GM18520 (cell line): ENCODE data around the gene ANKRD31.

Experiments used
- ATAC-seq: cut with Tn5 transposase; IDR thresholded peaks from one replicate; pipeline ENCODE4 v1.9.1; 2021; ENCODE audit not compliant: unreplicated experiment

ANKRD31 gene

GRCh38 chr5:75044406-75044805 lies 192.3 kb downstream of the ANKRD31 start:
- ATAC-seq = no peak

- no peak for ATAC-seq
Observed at GRCh38 chr5:75043633-75044264, 192.9 kb downstream of the ANKRD31 start.

DNA sequence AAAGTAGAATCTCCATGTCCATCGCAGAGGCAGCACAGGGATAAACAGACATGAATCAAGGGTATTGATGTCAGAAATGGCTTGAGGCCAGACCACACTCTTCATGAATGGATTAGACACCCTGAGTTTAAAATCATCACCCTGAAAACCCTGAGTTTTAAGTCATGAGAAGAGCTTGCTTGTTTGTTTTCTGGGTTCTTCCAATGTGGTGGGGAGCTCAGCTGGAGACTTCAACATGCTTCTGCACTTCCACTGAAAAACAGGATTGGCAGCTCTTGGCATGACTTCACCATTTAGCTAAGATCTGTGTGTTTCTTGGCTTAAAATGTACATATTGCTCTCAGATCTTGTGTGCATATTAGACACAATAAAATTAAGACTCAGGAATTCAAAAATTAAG lies 194.2 kb downstream of the ANKRD31 start:
- ATAC-seq = no peak

- no peak for ATAC-seq
Observed at GRCh38 chr5:75040973-75041372, 195.7 kb downstream of the ANKRD31 start.

GRCh38 chr5:75037106-75037505 lies 199.6 kb downstream of the ANKRD31 start:
- no peak for ATAC-seq

DNA sequence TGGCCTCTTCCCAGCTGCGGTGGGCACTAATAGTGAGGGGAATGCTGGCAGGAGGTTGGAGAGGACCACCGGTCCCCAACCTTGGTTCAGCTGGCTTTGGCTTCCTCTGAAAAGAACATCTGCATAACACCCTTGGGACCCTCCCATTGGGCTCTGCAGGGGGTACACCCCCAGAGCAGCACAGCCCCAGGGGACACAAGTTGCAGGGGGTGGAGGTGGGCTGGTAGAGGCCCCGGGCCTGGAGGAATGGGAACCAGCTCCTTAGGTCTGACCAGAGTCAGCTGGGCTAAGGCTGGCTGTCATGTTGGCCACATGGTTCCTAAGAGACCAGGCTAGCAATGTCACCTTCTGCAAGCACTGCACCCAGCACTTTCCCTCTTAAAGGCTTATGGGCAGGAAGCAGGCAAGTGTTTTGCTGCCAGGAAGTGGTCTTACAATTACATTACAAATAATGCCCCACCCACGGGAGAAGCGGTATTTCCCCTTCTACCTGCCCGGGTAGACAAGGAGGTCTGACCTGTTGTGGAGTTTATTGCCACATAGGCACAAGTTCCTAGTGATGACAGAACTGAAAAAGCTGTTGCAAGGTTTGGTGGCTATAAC lies 202.4 kb downstream of the ANKRD31 start:
- ATAC-seq = no peak

DNA sequence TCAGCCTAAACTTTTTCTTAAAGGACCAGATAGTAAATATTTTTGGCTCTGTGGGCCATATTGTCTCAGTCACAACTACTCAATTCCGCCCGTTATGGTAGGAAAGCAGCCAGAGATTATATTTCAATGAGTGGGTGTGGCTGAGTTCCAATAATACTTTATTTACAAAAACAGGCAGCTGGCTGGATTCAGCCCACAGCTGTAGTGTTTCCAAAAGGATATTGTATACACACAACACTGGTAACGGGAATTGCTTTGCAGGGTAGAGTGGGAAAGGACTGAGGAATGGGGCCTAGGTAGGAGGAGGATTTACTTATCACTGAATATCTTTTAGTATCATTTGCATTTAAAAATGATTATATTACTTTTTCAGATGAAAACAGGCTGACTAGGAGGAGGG lies 205.3 kb downstream of the ANKRD31 start:
- ATAC-seq = no peak

GRCh38 chr5:75028090-75028489 lies 208.6 kb downstream of the ANKRD31 start:
- no peak for ATAC-seq

DNA sequence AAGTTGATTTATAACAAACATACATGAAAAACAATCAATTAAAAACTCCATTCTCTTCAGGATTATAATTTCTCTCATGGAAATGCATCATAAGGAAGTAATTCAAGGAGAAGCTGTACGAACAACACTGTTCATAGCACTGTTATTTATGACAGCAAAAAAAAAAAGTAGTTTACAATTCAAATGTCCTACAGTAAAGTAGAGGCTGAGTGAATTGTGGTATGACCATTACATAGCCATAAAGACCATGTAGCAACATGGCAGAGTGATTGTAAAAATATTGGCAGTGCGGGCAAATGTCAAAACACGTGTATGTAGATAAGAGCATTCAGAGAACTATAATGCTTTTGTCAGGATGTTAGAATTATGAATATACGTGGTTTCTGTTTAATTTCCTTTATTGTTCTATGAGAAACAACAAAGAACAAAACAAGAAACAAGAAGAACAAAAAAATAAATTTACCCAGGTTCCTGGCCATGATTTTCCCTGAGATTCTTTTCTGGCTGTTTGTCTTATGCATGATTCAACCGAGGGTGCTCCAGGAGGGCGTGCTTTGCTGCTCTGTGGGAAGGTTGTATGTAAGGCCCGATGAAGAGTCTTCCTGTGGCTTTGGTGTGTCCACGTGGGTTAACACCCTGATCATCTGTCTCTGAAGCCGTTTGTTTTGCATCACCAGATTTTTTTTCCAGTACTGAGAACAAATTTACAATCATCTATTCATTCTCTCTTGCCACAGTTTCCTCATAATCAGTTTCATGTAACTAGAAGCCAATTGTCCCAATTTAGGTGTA lies 213.1 kb downstream of the ANKRD31 start:
- ATAC-seq = no peak

GRCh38 chr5:75021800-75022199 lies 214.9 kb downstream of the ANKRD31 start:
- no peak for ATAC-seq

- ATAC-seq = no peak
Observed at GRCh38 chr5:75021219-75021618, 215.5 kb downstream of the ANKRD31 start.

DNA sequence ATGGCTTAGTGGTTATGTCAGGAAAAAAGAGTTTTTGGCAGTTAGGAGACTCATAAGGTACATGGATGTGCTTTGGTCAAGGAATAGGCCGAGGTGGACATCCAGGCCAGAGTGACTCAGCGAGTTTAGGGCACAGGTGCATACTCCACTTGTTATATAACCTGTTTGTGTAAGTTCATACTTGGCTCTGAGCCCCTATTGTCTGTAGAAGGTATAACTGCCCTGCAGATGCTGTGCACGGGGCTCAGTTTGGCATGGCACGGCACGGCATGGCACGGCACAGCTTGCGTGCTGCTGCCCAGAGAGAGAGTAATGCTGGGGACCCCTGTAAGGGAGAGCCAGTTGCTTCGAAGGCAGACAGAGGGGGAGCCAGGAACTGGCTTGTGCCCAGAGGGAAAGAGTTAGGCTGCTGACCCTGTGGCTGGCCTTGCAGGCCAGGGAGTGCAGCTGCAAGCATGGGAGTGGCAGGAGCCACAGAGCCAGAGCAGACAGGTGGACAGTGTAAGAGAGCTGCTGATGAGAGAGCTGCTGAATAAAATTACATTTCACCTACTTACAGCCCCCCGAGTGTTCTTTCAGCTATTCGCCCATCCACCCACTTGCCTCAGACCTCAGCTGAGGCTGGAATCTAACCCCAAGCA lies 216.5 kb downstream of the ANKRD31 start:
- no peak for ATAC-seq

- no peak for ATAC-seq
Observed at GRCh38 chr5:75018805-75019587, 217.7 kb downstream of the ANKRD31 start.
